Activated CD4-positive, CD25-positive, alpha-beta regulatory T cell treated with anti-CD3 and anti-CD28 coated beads, Interleukin-2, amount 50 U/mL, for 16 hours (primary cell): ENCODE measurements around the gene RBFA.

Experiments
- DNase-seq: peaks from one replicate; pipeline ENCODE4 v3.0.0-alpha.2; 2020; ENCODE audit warnings: low read depth, low spot score

The RBFA gene

GRCh38 chr18:80074183-80074582 is 39.9 kb downstream of the RBFA start:
- DNase-seq: no peak

DNA sequence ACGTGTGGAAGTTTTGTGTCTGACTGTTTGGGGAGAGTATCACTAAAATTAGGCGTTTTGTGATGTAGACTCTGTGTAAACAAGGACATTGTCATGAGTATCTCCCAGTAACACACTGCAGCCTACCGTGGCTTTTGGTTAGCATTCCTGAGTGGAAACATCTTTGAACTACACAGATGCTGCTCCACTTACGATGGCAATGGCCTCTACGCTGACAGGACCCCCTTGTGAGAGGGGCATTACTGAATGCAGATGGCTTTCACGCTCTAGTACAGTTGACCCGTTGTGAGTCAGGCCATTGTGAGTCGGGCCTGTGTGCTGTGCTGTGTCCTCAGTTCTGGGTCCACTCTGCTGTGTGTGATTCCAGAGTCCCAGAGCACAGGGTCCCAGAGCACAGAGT is 40.5 kb downstream of the RBFA start:
- DNase-seq: no peak

DNA sequence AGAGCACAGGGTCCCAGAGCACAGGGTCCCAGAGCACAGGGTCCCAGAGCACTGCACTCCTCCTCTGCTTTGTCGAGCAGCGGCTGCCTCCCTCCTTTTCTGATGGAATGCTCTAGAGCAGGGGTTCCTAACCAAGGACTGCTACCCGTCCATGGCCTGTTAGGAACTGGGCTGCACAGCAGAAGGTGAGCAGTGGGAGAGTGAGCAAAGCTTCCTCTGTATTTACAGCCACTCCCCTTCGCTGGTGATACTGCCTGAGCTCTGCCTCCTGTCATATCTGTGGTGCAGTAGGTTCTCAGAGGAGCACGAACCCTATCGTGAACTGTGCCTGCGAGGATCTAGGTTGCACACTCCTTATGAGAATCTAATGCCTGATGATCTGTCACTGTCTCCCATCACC is 41.7 kb downstream of the RBFA start:
- no peak for DNase-seq

GRCh38 chr18:80076379-80076778 is 42.1 kb downstream of the RBFA start:
- DNase-seq: no peak

GRCh38 chr18:80077873-80078272 is 43.6 kb downstream of the RBFA start:
- no peak for DNase-seq
